Transverse colon (tissue), 4 donors: ENCODE results near the gene CPAMD8.

Source experiments
- POLR2AphosphoS5 ChIP-seq, 3 donors: sonication (generic); formaldehyde crosslinking; IDR thresholded peaks; one replicate each; pipeline ENCODE4 v1.6.1; 2016; ENCODE audit warnings: antibody characterized with exemption in 3 of 3
- TF ChIP-seq, protein P1 (sequence below), 5 experiments: fragments of 200-600 bp in 3 of 5; fragments of 450-650 bp in 2 of 5; sonication (generic) in 3 of 5; IDR thresholded peaks; 1 replicate in 2 of 5; 2 replicates in 3 of 5; pipeline ENCODE4 v1.5.1; 2016 to 2017; ENCODE audit warnings: antibody characterized with exemption in 5 of 5, inconsistent platforms in 3 of 5, mild to moderate bottlenecking in 2 of 5, moderate library complexity in 1 of 5

DNA sequence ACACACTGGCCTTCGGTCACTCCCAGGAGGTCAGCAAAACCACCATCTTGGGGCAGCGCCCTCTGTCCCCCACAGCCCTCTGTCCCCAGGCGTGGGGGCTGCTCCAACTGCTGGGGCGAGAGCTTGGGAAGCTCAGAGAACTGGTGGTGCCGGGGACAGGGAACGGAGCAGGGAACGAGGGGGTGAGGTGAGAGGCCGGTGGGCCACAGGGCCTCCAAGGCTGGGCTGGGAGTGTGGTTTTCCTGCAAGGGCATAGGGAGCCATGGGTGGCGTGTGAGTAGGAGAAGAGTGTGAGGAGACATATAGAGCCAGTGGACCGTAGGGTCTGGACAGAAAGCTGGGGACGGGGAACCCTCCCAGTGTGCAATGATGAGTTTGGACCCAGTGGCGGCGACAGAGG is 103.7 kb downstream of the CPAMD8 start:
- TF ChIP-seq, protein P1, sequence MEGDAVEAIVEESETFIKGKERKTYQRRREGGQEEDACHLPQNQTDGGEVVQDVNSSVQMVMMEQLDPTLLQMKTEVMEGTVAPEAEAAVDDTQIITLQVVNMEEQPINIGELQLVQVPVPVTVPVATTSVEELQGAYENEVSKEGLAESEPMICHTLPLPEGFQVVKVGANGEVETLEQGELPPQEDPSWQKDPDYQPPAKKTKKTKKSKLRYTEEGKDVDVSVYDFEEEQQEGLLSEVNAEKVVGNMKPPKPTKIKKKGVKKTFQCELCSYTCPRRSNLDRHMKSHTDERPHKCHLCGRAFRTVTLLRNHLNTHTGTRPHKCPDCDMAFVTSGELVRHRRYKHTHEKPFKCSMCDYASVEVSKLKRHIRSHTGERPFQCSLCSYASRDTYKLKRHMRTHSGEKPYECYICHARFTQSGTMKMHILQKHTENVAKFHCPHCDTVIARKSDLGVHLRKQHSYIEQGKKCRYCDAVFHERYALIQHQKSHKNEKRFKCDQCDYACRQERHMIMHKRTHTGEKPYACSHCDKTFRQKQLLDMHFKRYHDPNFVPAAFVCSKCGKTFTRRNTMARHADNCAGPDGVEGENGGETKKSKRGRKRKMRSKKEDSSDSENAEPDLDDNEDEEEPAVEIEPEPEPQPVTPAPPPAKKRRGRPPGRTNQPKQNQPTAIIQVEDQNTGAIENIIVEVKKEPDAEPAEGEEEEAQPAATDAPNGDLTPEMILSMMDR (IDR thresholded peaks at IDR 0.05), result no peak
- TF ChIP-seq POLR2AphosphoS5 (IDR thresholded peaks at IDR 0.05), result no peak
